Stomach smooth muscle (tissue), 2 donors: ENCODE results near the gene TMEM8B.
"Not testable (repeated sequence)": the region's sequence is repeated elsewhere in the genome, so short reads cannot be mapped to it uniquely, and the experiment has no call there.

Experiments used
- H3K27ac ChIP-seq: one replicate; pipeline ENCODE4 v1.7.0; 2013; ENCODE audit warnings: mild to moderate bottlenecking, low read length, inconsistent platforms
- H3K27me3 ChIP-seq, 2 donors: one replicate each; pipeline ENCODE4 v1.7.0; 2013; ENCODE audit warnings: low read length in 2 of 2; ENCODE audit not compliant: insufficient read depth in 2 of 2, control insufficient read depth in 1 of 2
- H3K36me3 ChIP-seq, 2 donors: one replicate each; pipeline ENCODE4 v1.7.0; 2013; ENCODE audit warnings: low read length in 2 of 2; ENCODE audit not compliant: control insufficient read depth in 2 of 2, insufficient read depth in 2 of 2
- H3K4me1 ChIP-seq: one replicate; pipeline ENCODE4 v1.7.0; 2013; ENCODE audit warnings: low read length; ENCODE audit not compliant: control insufficient read depth, insufficient read depth
- H3K4me3 ChIP-seq, 2 donors: one replicate each; pipeline ENCODE4 v1.7.0; 2013; ENCODE audit warnings: low read length in 2 of 2
- H3K9ac ChIP-seq, 2 donors: one replicate each; pipeline ENCODE4 v1.7.0; 2013; ENCODE audit warnings: low read length in 2 of 2, mild to moderate bottlenecking in 1 of 2
- H3K9me3 ChIP-seq, 2 donors: one replicate each; pipeline ENCODE4 v1.7.0; 2013; ENCODE audit warnings: low read length in 2 of 2; ENCODE audit not compliant: control insufficient read depth in 2 of 2
- donor health status: healthy.
- donor health status: Pancreatic carcinoma.

The TMEM8B gene

GRCh38 chr9:35908504-35909125, 79.6 kb downstream of the TMEM8B start:
- Histone ChIP-seq H3K4me3 (peak overlapping the region; percentile 22 to 28), H3K9me3 (no peaks in the 10 kb centered on the region), H3K4me1 (peaks cover 59% of the 10 kb centered on the region), H3K27ac (peak overlapping the region; percentile 81), H3K27me3 (no peaks in the 10 kb centered on the region), H3K36me3 (no peaks in the 10 kb centered on the region), H3K9ac (peak overlapping the region in 1 of 2 donors; percentile 42)

- peak within 1 kb of the TSS; percentile 81 for H3K27ac ChIP-seq
- no peaks in the 10 kb centered on the region for H3K9me3 ChIP-seq
- H3K4me1 ChIP-seq = peaks cover 59% of the 10 kb centered on the region
- no peaks in the 10 kb centered on the region for H3K27me3 ChIP-seq
- peak within 1 kb of the TSS; percentile 13 to 42 for H3K9ac ChIP-seq
- peak within 1 kb of the TSS; percentile 22 to 28 for H3K4me3 ChIP-seq
- no peaks in the 10 kb centered on the region for H3K36me3 ChIP-seq
Observed at GRCh38 chr9:35909274-35909673, 80.2 kb downstream of the TMEM8B start, which contains the start of gene SPAAR. Gene SPAAR, plus strand, starts transcription at chr9:35909490. Its CDS starts 974 bp downstream, at chr9:35910464.

- Histone ChIP-seq H3K36me3 (no peaks in the 10 kb centered on the region), H3K27me3 (no peaks in the 10 kb centered on the region), H3K9ac (peak overlapping the region in 1 of 2 donors; percentile 13), H3K4me3 (no peak overlapping the region), H3K9me3 (no peaks in the 10 kb centered on the region), H3K27ac (peak overlapping the region; percentile 81), H3K4me1 (peaks cover 57% of the 10 kb centered on the region)
Observed at GRCh38 chr9:35909687-35910612, 80.9 kb downstream of the TMEM8B start.

- peaks cover 48% of the 10 kb centered on the region for H3K4me1 ChIP-seq
- no peak overlapping the region for H3K9ac ChIP-seq
- H3K36me3 ChIP-seq = no peaks in the 10 kb centered on the region
- no peak overlapping the region for H3K27ac ChIP-seq
- no peak overlapping the region for H3K4me3 ChIP-seq
- no peaks in the 10 kb centered on the region for H3K27me3 ChIP-seq
- no peaks in the 10 kb centered on the region for H3K9me3 ChIP-seq
Observed at GRCh38 chr9:35910613-35911359, 81.8 kb downstream of the TMEM8B start.

- H3K27me3 ChIP-seq = no peaks in the 10 kb centered on the region
- no peaks in the 10 kb centered on the region for H3K9me3 ChIP-seq
- H3K9ac ChIP-seq = no peak overlapping the region
- H3K4me1 ChIP-seq = peaks cover 39% of the 10 kb centered on the region
- no peaks in the 10 kb centered on the region for H3K36me3 ChIP-seq
- H3K4me3 ChIP-seq = no peak overlapping the region
- H3K27ac ChIP-seq = no peak overlapping the region
Observed at GRCh38 chr9:35911690-35912089, 82.7 kb downstream of the TMEM8B start.

- Histone ChIP-seq H3K27me3 (no peaks in the 10 kb centered on the region), H3K27ac (no peak overlapping the region), H3K4me1 (peaks cover 27% of the 10 kb centered on the region), H3K4me3 (no peak overlapping the region), H3K9me3 (no peaks in the 10 kb centered on the region), H3K36me3 (no peaks in the 10 kb centered on the region), H3K9ac (no peak overlapping the region)
Observed at GRCh38 chr9:35912791-35913400, 83.9 kb downstream of the TMEM8B start.

GRCh38 chr9:35913429-35913828, 84.4 kb downstream of the TMEM8B start:
- not testable (repeated sequence) for H3K27ac ChIP-seq

GRCh38 chr9:35914301-35914807, 85.3 kb downstream of the TMEM8B start:
- Histone ChIP-seq H3K27me3 (no peaks in the 10 kb centered on the region), H3K9me3 (no peaks in the 10 kb centered on the region), H3K4me3 (no peak overlapping the region), H3K36me3 (no peaks in the 10 kb centered on the region), H3K4me1 (peaks cover 17% of the 10 kb centered on the region), H3K9ac (no peak overlapping the region), H3K27ac (no peak overlapping the region)

More at GRCh38 chr9:35913429-35913828, 84.4 kb downstream of the TMEM8B start:
- H3K4me3 ChIP-seq, H3K36me3 ChIP-seq, H3K9ac ChIP-seq, H3K27me3 ChIP-seq, H3K9me3 ChIP-seq: not testable (repeated sequence)
- H3K4me1 ChIP-seq = peaks cover 22% of the 10 kb centered on the region
